Smooth muscle cell (in vitro differentiated cells): ENCODE results near the gene NAALADL1. TPM values are rescaled to one million over a fixed set of nuclear protein-coding genes. Genes with fewer than 3 reads are reported as not detected.

Experiments
- DNase-seq: peaks from one replicate; lab custom pipeline; 2025; ENCODE audit not compliant: unreplicated experiment; lab: John Stamatoyannopoulos, UW
- H2AFZ ChIP-seq: fragments of 200-600 bp; sonication (generic); 2 replicates; pipeline ENCODE4 v1.6.0; 2016; ENCODE audit warnings: antibody characterized with exemption, low read depth, mild to moderate bottlenecking
- H3F3A ChIP-seq: fragments of 200-600 bp; sonication (generic); 2 replicates; pipeline ENCODE4 v1.6.0; 2017; ENCODE audit warnings: antibody characterized with exemption, low read depth
- H3K27ac ChIP-seq: fragments of 200-600 bp; sonication (generic); 2 replicates; pipeline ENCODE4 v1.5.1; 2016; ENCODE audit warnings: low read depth, mild to moderate bottlenecking
- H3K27me3 ChIP-seq: fragments of 200-600 bp; sonication (generic); 2 replicates; pipeline ENCODE4 v1.6.1; 2016; ENCODE audit warnings: low read depth, mild to moderate bottlenecking
- H3K36me3 ChIP-seq: fragments of 200-600 bp; sonication (generic); 2 replicates; pipeline ENCODE4 v1.5.1; 2016; ENCODE audit warnings: low read depth
- H3K4me1 ChIP-seq: fragments of 200-600 bp; sonication (generic); 2 replicates; pipeline ENCODE4 v1.5.1; 2016; ENCODE audit warnings: low read depth
- H3K4me2 ChIP-seq: fragments of 200-600 bp; sonication (generic); 2 replicates; pipeline ENCODE4 v1.6.0; 2016; ENCODE audit warnings: mild to moderate bottlenecking
- H3K4me3 ChIP-seq: fragments of 200-600 bp; sonication (generic); 2 replicates; pipeline ENCODE4 v1.5.1; 2016; ENCODE audit warnings: mild to moderate bottlenecking
- H3K79me2 ChIP-seq: fragments of 200-600 bp; sonication (generic); 2 replicates; pipeline ENCODE4 v1.6.0; 2016; ENCODE audit warnings: low read depth, mild to moderate bottlenecking
- H3K9ac ChIP-seq: fragments of 200-600 bp; sonication (generic); 2 replicates; pipeline ENCODE4 v1.6.0; 2016; ENCODE audit warnings: low read depth
- H3K9me3 ChIP-seq: fragments of 200-600 bp; sonication (generic); replicated peaks from 2 replicates; pipeline ENCODE4 v1.5.1; 2016; ENCODE audit warnings: low read depth
- H4K20me1 ChIP-seq: fragments of 200-600 bp; sonication (generic); 2 replicates; pipeline ENCODE4 v1.6.0; 2016; ENCODE audit warnings: low read depth
- CTCF ChIP-seq: fragments of 200-600 bp; sonication (generic); IDR thresholded peaks from 2 replicates; pipeline ENCODE4 v1.5.1; 2017; ENCODE audit warnings: borderline replicate concordance, mild to moderate bottlenecking, antibody characterized with exemption; ENCODE audit not compliant: insufficient read depth, poor library complexity, severe bottlenecking
- WGBS: methylation state at CpG from one replicate; pipeline ENCODE4 v1.1.7; 2016; ENCODE audit warnings: low lambda C conversion rate; 5-methylcytosine and 5-hydroxymethylcytosine counted together
- polyA plus RNA-seq: library from polyadenylated mRNA; unstranded; fragments of >200 nt; fragmentation: Nextera tagmentation; extraction: Ambion mirVana; gene quantifications from 2 replicates; pipeline ENCODE4 v1.2.1, GENCODE V29; 2016
- total RNA-seq: library from RNA; depleted of rRNA; stranded (reverse); fragments of >200 nt; gene quantifications from 2 replicates; pipeline ENCODE4 v1.2.3, GENCODE V29; 2014

NAALADL1 gene
- total and polyA plus RNA-seq, 2 experiments from 2014 or later: 1.0 to 7.0 TPM

- H3K9ac ChIP-seq: no peak overlapping the region
- H3K9me3 ChIP-seq: no peaks in the 10 kb centered on the region
- no peak for DNase-seq
- H4K20me1 ChIP-seq: no peaks in the 10 kb centered on the region
- no peaks in the 10 kb centered on the region for H3K36me3 ChIP-seq
- no peaks in the 10 kb centered on the region for H3K79me2 ChIP-seq
- TF ChIP-seq CTCF: no peak
- H2AFZ ChIP-seq: no peak overlapping the region
- H3K27me3 ChIP-seq: no peaks in the 10 kb centered on the region
- H3K4me3 ChIP-seq: no peak overlapping the region
- no peak overlapping the region for H3K4me2 ChIP-seq
- WGBS: 85% methylated on average over 9 of the region's 9 CpGs
- H3K4me1 ChIP-seq: no peaks in the 10 kb centered on the region
- no peak overlapping the region for H3K27ac ChIP-seq
- no peaks in the 10 kb centered on the region for H3F3A ChIP-seq
Observed at GRCh38 chr11:65069217-65069616, 10.9 kb upstream of the NAALADL1 start.

- Histone ChIP-seq H3K9ac (no peak overlapping the region), H2AFZ (no peak overlapping the region), H3K4me3 (no peak overlapping the region), H3K4me1 (no peaks in the 10 kb centered on the region), H3K36me3 (no peaks in the 10 kb centered on the region), H3K27me3 (no peaks in the 10 kb centered on the region), H3K79me2 (no peaks in the 10 kb centered on the region), H4K20me1 (no peaks in the 10 kb centered on the region), H3K27ac (no peak overlapping the region), H3K4me2 (no peak overlapping the region), H3F3A (no peaks in the 10 kb centered on the region), H3K9me3 (no peaks in the 10 kb centered on the region)
- DNase-seq: no peak
- WGBS: 88% methylated on average over 10 of the region's 10 CpGs
- no peak for TF ChIP-seq CTCF
Observed at GRCh38 chr11:65067446-65067845, 9.1 kb upstream of the NAALADL1 start.

- Histone ChIP-seq H3K36me3 (no peaks in the 10 kb centered on the region), H3K9me3 (no peaks in the 10 kb centered on the region), H3K4me1 (no peaks in the 10 kb centered on the region), H3K79me2 (no peaks in the 10 kb centered on the region), H3K4me2 (no peak overlapping the region), H3K27me3 (no peaks in the 10 kb centered on the region), H2AFZ (no peak overlapping the region), H3K9ac (no peak overlapping the region), H4K20me1 (no peaks in the 10 kb centered on the region), H3F3A (no peaks in the 10 kb centered on the region), H3K4me3 (no peak overlapping the region), H3K27ac (no peak overlapping the region)
- WGBS: 82% methylated on average over 4 of the region's 4 CpGs
- no peak for TF ChIP-seq CTCF
- no peak for DNase-seq
Observed at GRCh38 chr11:65066805-65067291, 8.5 kb upstream of the NAALADL1 start.

GRCh38 chr11:65066315-65066714, 8.0 kb upstream of the NAALADL1 start:
- TF ChIP-seq CTCF: no peak
- Histone ChIP-seq H3K4me1 (no peaks in the 10 kb centered on the region), H3K36me3 (no peaks in the 10 kb centered on the region), H3K9ac (no peak overlapping the region), H3K9me3 (no peaks in the 10 kb centered on the region), H4K20me1 (no peaks in the 10 kb centered on the region), H3K27me3 (no peaks in the 10 kb centered on the region), H3K4me3 (no peak overlapping the region), H3K79me2 (no peaks in the 10 kb centered on the region), H3K4me2 (no peak overlapping the region), H3K27ac (no peak overlapping the region), H3F3A (no peaks in the 10 kb centered on the region), H2AFZ (no peak overlapping the region)
- no peak for DNase-seq
- WGBS: 79% methylated on average over 11 of the region's 11 CpGs
